Measurements from ENCODE around the gene ATP6AP1.

The ATP6AP1 gene

GRCh38 chrX:154434394-154435168 is 6.1 kb downstream of the ATP6AP1 start:
- no peak for TF ChIP-seq CTCF (IDR thresholded peaks at IDR 0.05)
- no peak for TF ChIP-seq ZFX (IDR thresholded peaks at IDR 0.05; ENCODE audit: borderline replicate concordance)
- no peak overlapping the region for H3K27ac ChIP-seq

GRCh38 chrX:154435171-154435733 is 6.8 kb downstream of the ATP6AP1 start:
- H3K27ac ChIP-seq: no peak overlapping the region
- no peak for TF ChIP-seq CTCF (IDR thresholded peaks at IDR 0.05)
- no peak for TF ChIP-seq ZFX (IDR thresholded peaks at IDR 0.05; ENCODE audit: borderline replicate concordance)

- peak overlapping the region; percentile 69 for H3K27ac ChIP-seq
- no peak for TF ChIP-seq ZFX (IDR thresholded peaks at IDR 0.05; ENCODE audit: borderline replicate concordance)
- no peak for TF ChIP-seq CTCF (IDR thresholded peaks at IDR 0.05)
These were observed 8.0 kb downstream of the ATP6AP1 start for GRCh38 chrX:154436374-154436982.

- peak within 1 kb of the TSS; percentile 69 for H3K27ac ChIP-seq
- TF ChIP-seq ZFX (IDR thresholded peaks at IDR 0.05; ENCODE audit: borderline replicate concordance): no peak
These were observed 8.7 kb downstream of the ATP6AP1 start, which contains the start of gene GDI1 for GRCh38 chrX:154436983-154437752. GDI1 (plus strand) TSS chrX:154437154; CDS start chrX:154437255, 101 bp downstream.

- TF ChIP-seq ZFX (IDR thresholded peaks at IDR 0.05; ENCODE audit: borderline replicate concordance) (no peak), CTCF (IDR thresholded peaks at IDR 0.05) (no peak)
- peak overlapping the region; percentile 69 for H3K27ac ChIP-seq
These were observed 9.8 kb downstream of the ATP6AP1 start for GRCh38 chrX:154437971-154438893.

- TF ChIP-seq ZFX (IDR thresholded peaks at IDR 0.05; ENCODE audit: borderline replicate concordance) (no peak), CTCF (IDR thresholded peaks at IDR 0.05) (no peak)
- H3K27ac ChIP-seq: no peak overlapping the region
These were observed 11.4 kb downstream of the ATP6AP1 start for GRCh38 chrX:154439841-154440240.
